GM12874 (cell line): Measurements from ENCODE around the gene IFT81.

Experiments
- CTCF ChIP-seq: IDR thresholded peaks from 2 replicates; pipeline ENCODE4 v1.5.1; 2011; ENCODE audit warnings: low read depth, mild to moderate bottlenecking, control low read depth, low read length, moderate library complexity; ENCODE audit not compliant: insufficient read depth

IFT81 gene

GRCh38 chr12:110180591-110181005 is 56.4 kb downstream of the IFT81 start:
- TF ChIP-seq CTCF, result no peak

GRCh38 chr12:110182281-110182680 is 58.1 kb downstream of the IFT81 start:
- no peak for TF ChIP-seq CTCF

- TF ChIP-seq CTCF, result no peak
Measured at GRCh38 chr12:110183386-110183785, 59.2 kb downstream of the IFT81 start.

GRCh38 chr12:110185626-110186025 is 61.5 kb downstream of the IFT81 start:
- TF ChIP-seq CTCF, result no peak

GRCh38 chr12:110186059-110186458 is 61.9 kb downstream of the IFT81 start:
- TF ChIP-seq CTCF, result no peak

- no peak for TF ChIP-seq CTCF
Measured at GRCh38 chr12:110193196-110193595, 69.0 kb downstream of the IFT81 start.

GRCh38 chr12:110197003-110197402 is 72.8 kb downstream of the IFT81 start:
- no peak for TF ChIP-seq CTCF

GRCh38 chr12:110198386-110198785 is 74.2 kb downstream of the IFT81 start:
- no peak for TF ChIP-seq CTCF
